Measurements from ENCODE around the gene CDR2L. TPM values are rescaled to one million over a fixed set of nuclear protein-coding genes. Genes with fewer than 3 reads are reported as not detected.

Gene CDR2L
- 1 to 10 TPM; 5.6 to 8.6 (median 6.9) TPM for total RNA-seq

GRCh38 chr17:74987418-74987908 lies at the start of gene CDR2L:
Gene CDR2L (plus strand): TSS chr17:74987632. CDS start chr17:74988044, 412 bp downstream.
- WGBS = under 1% methylated on average over 36 of the region's 51 CpGs

GRCh38 chr17:74938194-74938950 lies 49.1 kb upstream of the CDR2L start:
- TF ChIP-seq POLR2A (IDR thresholded peaks at IDR 0.05) = no peak
- TF ChIP-seq EP300 (IDR thresholded peaks at IDR 0.05) = no peak
- TF ChIP-seq CTCF (IDR thresholded peaks at IDR 0.05) = no peak
- no peaks in the 10 kb centered on the region for H3K9me3 ChIP-seq
- DNase-seq (ENCODE audit: low spot score in 2 of 2) = no peak
- H3K4me3 ChIP-seq = no peak overlapping the region
- H3K27me3 ChIP-seq = peaks cover 67% of the 10 kb centered on the region
- 71% methylated on average over 8 of the region's 8 CpGs for WGBS
- H3K27ac ChIP-seq = no peak overlapping the region
- no peaks in the 10 kb centered on the region for H3K36me3 ChIP-seq
- H3K4me1 ChIP-seq = peaks cover 11% of the 10 kb centered on the region

More at GRCh38 chr17:74987418-74987908, at the start of gene CDR2L:
- peak; percentile 97 to 98 for DNase-seq (ENCODE audit: low spot score in 2 of 2)
- TF ChIP-seq POLR2AphosphoS5 (IDR thresholded peaks at IDR 0.05) (no peak), POLR2A (IDR thresholded peaks at IDR 0.05) (peak; percentile 45 to 77), EP300 (IDR thresholded peaks at IDR 0.05) (no peak)
- H3K27ac ChIP-seq = peak within 1 kb of the TSS; percentile 94
- H3K36me3 ChIP-seq = no peaks in the 10 kb centered on the region
- no peaks in the 10 kb centered on the region for H3K9me3 ChIP-seq
- H3K27me3 ChIP-seq = no peaks in the 10 kb centered on the region
- peak within 1 kb of the TSS; percentile 90 for H3K4me3 ChIP-seq
- peaks cover 43% of the 10 kb centered on the region for H3K4me1 ChIP-seq

GRCh38 chr17:74939534-74939933 lies 47.9 kb upstream of the CDR2L start:
- WGBS = 43% methylated on average over 8 of the region's 8 CpGs
- Histone ChIP-seq H3K4me3 (no peak overlapping the region), H3K27me3 (peaks cover 62% of the 10 kb centered on the region), H3K9me3 (no peaks in the 10 kb centered on the region), H3K36me3 (no peaks in the 10 kb centered on the region), H3K4me1 (peaks cover 16% of the 10 kb centered on the region), H3K27ac (no peak overlapping the region)
- no peak for DNase-seq (ENCODE audit: low spot score in 2 of 2)
- no peak for TF ChIP-seq POLR2AphosphoS5 (IDR thresholded peaks at IDR 0.05)
- no peak for TF ChIP-seq EP300 (IDR thresholded peaks at IDR 0.05)
- TF ChIP-seq POLR2A (IDR thresholded peaks at IDR 0.05) = no peak
- no peak for TF ChIP-seq CTCF (IDR thresholded peaks at IDR 0.05)

GRCh38 chr17:74941128-74941725 lies 46.2 kb upstream of the CDR2L start:
- Histone ChIP-seq H3K4me1 (peaks cover 6% of the 10 kb centered on the region), H3K4me3 (no peak overlapping the region), H3K27ac (no peak overlapping the region), H3K9me3 (no peaks in the 10 kb centered on the region), H3K27me3 (peaks cover 45% of the 10 kb centered on the region), H3K36me3 (no peaks in the 10 kb centered on the region)
- 87% methylated on average over 15 of the region's 21 CpGs for WGBS
- TF ChIP-seq EP300 (IDR thresholded peaks at IDR 0.05) = no peak
- TF ChIP-seq CTCF (IDR thresholded peaks at IDR 0.05) = no peak
- no peak for TF ChIP-seq POLR2A (IDR thresholded peaks at IDR 0.05)
- TF ChIP-seq POLR2AphosphoS5 (IDR thresholded peaks at IDR 0.05) = no peak
- DNase-seq (ENCODE audit: low spot score in 2 of 2) = no peak

GRCh38 chr17:74943808-74944522 lies 43.5 kb upstream of the CDR2L start:
- Histone ChIP-seq H3K36me3 (no peaks in the 10 kb centered on the region), H3K27me3 (peaks cover 30% of the 10 kb centered on the region), H3K9me3 (no peaks in the 10 kb centered on the region), H3K4me3 (no peak overlapping the region), H3K27ac (peak overlapping the region; percentile 1), H3K4me1 (peaks cover 4% of the 10 kb centered on the region)
- DNase-seq (ENCODE audit: low spot score in 2 of 2) = no peak
- WGBS = 22% methylated on average over 6 of the region's 13 CpGs
- TF ChIP-seq POLR2A (IDR thresholded peaks at IDR 0.05) (no peak), POLR2AphosphoS5 (IDR thresholded peaks at IDR 0.05) (no peak)
